Right atrium auricular region (tissue), 2 donors: ENCODE results near the gene ZNF761. TPM values are rescaled to one million over a fixed set of nuclear protein-coding genes. Genes with fewer than 3 reads are reported as not detected.
"Not testable (repeated sequence)": the region's sequence is repeated elsewhere in the genome, so short reads cannot be mapped to it uniquely, and the experiment has no call there.

ENCODE experiments used
- DNase-seq: peaks from one replicate; pipeline ENCODE4 v3.0.0-alpha.2; 2019; ENCODE audit warnings: low spot score
- H3K27ac ChIP-seq, 2 donors: fragments of 200-600 bp; sonication (generic); 1 replicate in 1 of 2; 2 replicates in 1 of 2; pipeline ENCODE4 v1.5.1; 2016 to 2019
- H3K27me3 ChIP-seq, 2 donors: fragments of 200-600 bp; sonication (generic); one replicate each; pipeline versions ENCODE4 v1.5.1 to v1.6.0; 2017 to 2019
- H3K36me3 ChIP-seq: fragments of 200-600 bp; sonication (generic); one replicate; pipeline ENCODE4 v1.5.1; 2016
- H3K4me1 ChIP-seq, 2 donors: fragments of 200-600 bp; sonication (generic); one replicate each; pipeline versions ENCODE4 v1.5.1 to v1.6.0; 2017 to 2019
- H3K4me3 ChIP-seq, 2 donors: fragments of 200-600 bp; sonication (generic); 1 replicate in 1 of 2; 2 replicates in 1 of 2; pipeline ENCODE4 v1.5.1; 2017 to 2019; ENCODE audit warnings: mild to moderate bottlenecking in 1 of 2, moderate library complexity in 1 of 2
- H3K9me3 ChIP-seq, 2 donors: fragments of 200-600 bp; sonication (generic); one replicate each; pipeline ENCODE4 v1.5.1; 2019
- CTCF ChIP-seq, 2 donors: fragments of 200-600 bp; sonication (generic); IDR thresholded peaks; one replicate each; pipeline ENCODE4 v1.5.1; 2019; ENCODE audit warnings: antibody characterized with exemption in 2 of 2
- total RNA-seq, 2 donors: library from RNA; depleted of rRNA; stranded (reverse); fragments of >200 nt; gene quantifications; one replicate each; pipeline ENCODE4 v1.1.0, GENCODE V29; 2016

Gene ZNF761
- total RNA-seq, 2 donors from 2014 or later, result 3.8 to 6.0 TPM

GRCh38 chr19:53422551-53422950 is 9.2 kb upstream of the ZNF761 start:
- Histone ChIP-seq H3K27ac (no peak overlapping the region), H3K9me3 (no peaks in the 10 kb centered on the region), H3K27me3 (no peaks in the 10 kb centered on the region), H3K36me3 (no peaks in the 10 kb centered on the region), H3K4me3 (no peak overlapping the region), H3K4me1 (no peaks in the 10 kb centered on the region)
- DNase-seq, result no peak
- TF ChIP-seq CTCF (IDR thresholded peaks at IDR 0.05), result no peak

DNA sequence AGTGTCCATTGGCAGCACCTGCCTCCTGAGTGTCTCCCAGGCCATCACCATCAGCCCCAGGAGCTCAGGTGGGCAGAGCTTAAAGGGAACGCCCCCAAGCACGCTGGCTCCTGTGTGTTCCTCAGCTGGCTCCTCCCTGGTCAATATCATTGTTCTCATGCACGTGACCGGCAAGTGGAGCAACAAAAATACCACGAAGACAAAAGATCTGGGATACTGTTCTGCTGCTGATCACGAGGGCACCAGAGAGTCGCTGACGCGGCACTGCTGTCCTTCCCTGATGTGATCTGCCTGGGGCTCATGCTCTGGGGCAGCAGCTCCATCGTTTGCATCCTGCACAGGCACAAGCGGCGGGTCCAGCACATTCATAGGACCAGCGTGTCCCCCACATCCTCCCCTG is 8.7 kb upstream of the ZNF761 start:
- not testable (repeated sequence) for H3K27ac ChIP-seq, H3K36me3 ChIP-seq, H3K4me3 ChIP-seq, H3K4me1 ChIP-seq, H3K27me3 ChIP-seq, H3K9me3 ChIP-seq, DNase-seq

- not testable (repeated sequence) for H3K4me1 ChIP-seq, DNase-seq, H3K4me3 ChIP-seq, H3K27ac ChIP-seq, H3K36me3 ChIP-seq, H3K27me3 ChIP-seq, H3K9me3 ChIP-seq
Measured at GRCh38 chr19:53423680-53424079, 8.1 kb upstream of the ZNF761 start.

- Histone ChIP-seq H3K9me3 (no peaks in the 10 kb centered on the region), H3K27ac (no peak overlapping the region), H3K36me3 (no peaks in the 10 kb centered on the region), H3K4me1 (no peaks in the 10 kb centered on the region), H3K4me3 (no peak overlapping the region), H3K27me3 (no peaks in the 10 kb centered on the region)
- peak; percentile 74 for DNase-seq
- TF ChIP-seq CTCF (IDR thresholded peaks at IDR 0.05), result peak; percentile 64 to 86
Measured at GRCh38 chr19:53424968-53425597, 6.7 kb upstream of the ZNF761 start.

DNA sequence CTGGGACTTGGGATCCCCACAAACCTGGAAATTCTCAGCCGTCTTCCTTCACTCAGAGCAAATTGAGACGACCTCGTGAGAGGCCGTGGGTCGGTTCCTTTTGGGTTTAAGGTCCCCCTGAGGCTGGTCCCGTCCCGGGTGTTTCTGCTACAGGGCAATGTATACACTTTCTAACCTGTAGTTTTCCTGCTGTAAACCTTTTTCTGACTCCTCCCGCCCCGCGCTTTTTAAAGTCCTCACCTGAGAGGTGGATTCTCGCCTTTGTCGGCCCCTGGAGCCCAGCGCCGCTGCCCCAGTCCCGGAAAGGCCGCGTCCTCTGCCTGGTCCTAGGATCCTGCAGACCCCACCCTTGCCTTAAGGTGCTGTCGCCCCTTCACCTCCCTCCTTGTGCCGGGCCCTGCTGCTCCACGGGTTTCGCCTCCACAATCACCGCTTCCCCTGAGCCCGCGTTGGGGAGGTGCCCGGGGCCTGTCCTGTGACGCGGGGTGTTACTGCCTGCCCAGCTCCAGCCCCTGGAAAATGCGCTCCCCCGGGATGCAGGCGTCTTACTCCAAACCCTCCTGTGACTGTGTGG is 391 bp downstream of the ZNF761 start:
- no peak for TF ChIP-seq CTCF (IDR thresholded peaks at IDR 0.05)
- H3K4me3 ChIP-seq, result peak overlapping the region; percentile 65 to 69
- H3K36me3 ChIP-seq, result peaks cover 6% of the 10 kb centered on the region
- no peaks in the 10 kb centered on the region for H3K9me3 ChIP-seq
- no peaks in the 10 kb centered on the region for H3K27me3 ChIP-seq
- peaks cover 0 to 6% of the 10 kb centered on the region in 2 donors for H3K4me1 ChIP-seq
- peak; percentile 60 for DNase-seq
- peak overlapping the region; percentile 66 to 69 for H3K27ac ChIP-seq

DNA sequence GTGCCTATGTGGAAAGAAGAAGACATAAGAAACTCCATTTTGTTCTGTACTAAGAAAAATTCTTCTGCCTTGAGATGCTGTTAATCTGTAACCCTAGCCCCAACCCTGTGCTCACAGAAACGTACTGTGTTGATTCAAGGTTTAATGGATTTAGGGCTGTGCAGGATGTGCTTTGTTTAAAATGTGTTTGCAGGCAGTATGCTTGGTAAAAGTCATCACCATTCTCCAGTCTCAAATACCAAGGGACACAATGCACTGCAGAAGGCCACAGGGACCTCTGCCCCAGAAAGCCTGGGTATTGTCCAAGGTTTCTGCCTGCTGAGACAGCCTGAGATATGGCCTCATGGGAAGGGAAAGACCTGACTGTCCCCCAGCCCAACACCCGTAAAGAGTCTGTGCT is 12.0 kb downstream of the ZNF761 start:
- not testable (repeated sequence) for H3K4me1 ChIP-seq, H3K27me3 ChIP-seq, H3K27ac ChIP-seq, H3K4me3 ChIP-seq, DNase-seq
- Histone ChIP-seq H3K36me3 (peaks cover 16% of the 10 kb centered on the region), H3K9me3 (peaks cover 0 to 14% of the 10 kb centered on the region in 2 donors)

- H3K36me3 ChIP-seq, result peaks cover 35% of the 10 kb centered on the region
- H3K4me3 ChIP-seq, DNase-seq, H3K4me1 ChIP-seq, H3K27me3 ChIP-seq, H3K27ac ChIP-seq: not testable (repeated sequence)
- peaks cover 0 to 14% of the 10 kb centered on the region in 2 donors for H3K9me3 ChIP-seq
Measured at GRCh38 chr19:53447196-53447595, 15.4 kb downstream of the ZNF761 start.

DNA sequence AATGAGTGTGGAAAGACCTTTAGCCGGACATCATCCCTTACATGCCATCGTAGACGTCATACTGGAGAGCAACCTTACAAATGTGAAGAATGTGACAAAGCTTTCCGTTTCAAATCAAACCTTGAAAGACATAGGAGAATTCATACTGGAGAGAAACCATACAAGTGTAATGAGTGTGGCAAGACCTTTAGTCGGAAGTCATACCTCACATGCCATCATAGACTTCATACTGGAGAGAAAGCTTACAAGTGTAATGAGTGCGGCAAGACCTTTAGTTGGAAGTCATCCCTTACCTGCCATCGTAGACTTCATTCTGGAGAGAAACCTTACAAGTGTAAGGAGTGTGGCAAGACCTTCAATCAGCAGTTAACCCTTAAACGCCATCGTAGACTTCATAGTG is 24.0 kb downstream of the ZNF761 start:
- Histone ChIP-seq H3K36me3 (peaks cover 44% of the 10 kb centered on the region), H3K27me3 (no peaks in the 10 kb centered on the region), H3K27ac (no peak overlapping the region), H3K4me3 (no peak overlapping the region), H3K4me1 (no peaks in the 10 kb centered on the region), H3K9me3 (peaks cover 0 to 36% of the 10 kb centered on the region in 2 donors)
- no peak for TF ChIP-seq CTCF (IDR thresholded peaks at IDR 0.05)
- DNase-seq, result no peak

- not testable (repeated sequence) for H3K4me1 ChIP-seq, H3K4me3 ChIP-seq, DNase-seq, H3K27ac ChIP-seq, H3K27me3 ChIP-seq, H3K36me3 ChIP-seq
- peaks cover 0 to 33% of the 10 kb centered on the region in 2 donors for H3K9me3 ChIP-seq
Measured at GRCh38 chr19:53460131-53460721, 28.4 kb downstream of the ZNF761 start.
